Left colon (tissue), 2 donors: ENCODE data around the gene CEACAM19. TPM values are rescaled to one million over a fixed set of nuclear protein-coding genes. Genes with fewer than 3 reads are reported as not detected.

Experiments
- ATAC-seq: fragments of 200-7000 bp; cut with Tn5 transposase; one replicate; pipeline ENCODE4 v1.9.1; 2020; ENCODE audit warnings: mild to moderate bottlenecking, moderate library complexity
- DNase-seq, 2 donors: peaks; one replicate each; pipeline ENCODE4 v3.0.0-alpha.2; 2020
- intact Hi-C, 2 donors: fragments of 100-400 bp; cut with DNase I in 1 of 2; cut with micrococcal nuclease in 1 of 2; formaldehyde crosslinking; loops; one replicate each; pipeline versions ENCODE4 v1.11.2 to v1.14.0; 2022; cut with DNase I, micrococcal nuclease
- microRNA-seq, 2 donors: library from miRNA; unstranded; fragments of <30 nt; microRNA quantifications; one replicate each; pipeline versions ENCODE4 v1.1.0 to v1.2.0, GENCODE V29; 2020
- total RNA-seq, 2 donors: library from RNA; stranded (reverse); fragmentation: NEBNext Ultra II Directional; extraction: Animal tissue kit (Norgen Biotek cat#: 25700); gene quantifications; one replicate each; pipeline ENCODE4 v1.2.1, GENCODE V29; 2021
- donor health status: DM: no; HTN: no; CAD: no.
- donor health status: DM: yes; HTN: yes; CAD: no.

The CEACAM19 gene
- total RNA-seq, 2 donors from 2014 or later = 6.5 to 6.6 TPM

DNA sequence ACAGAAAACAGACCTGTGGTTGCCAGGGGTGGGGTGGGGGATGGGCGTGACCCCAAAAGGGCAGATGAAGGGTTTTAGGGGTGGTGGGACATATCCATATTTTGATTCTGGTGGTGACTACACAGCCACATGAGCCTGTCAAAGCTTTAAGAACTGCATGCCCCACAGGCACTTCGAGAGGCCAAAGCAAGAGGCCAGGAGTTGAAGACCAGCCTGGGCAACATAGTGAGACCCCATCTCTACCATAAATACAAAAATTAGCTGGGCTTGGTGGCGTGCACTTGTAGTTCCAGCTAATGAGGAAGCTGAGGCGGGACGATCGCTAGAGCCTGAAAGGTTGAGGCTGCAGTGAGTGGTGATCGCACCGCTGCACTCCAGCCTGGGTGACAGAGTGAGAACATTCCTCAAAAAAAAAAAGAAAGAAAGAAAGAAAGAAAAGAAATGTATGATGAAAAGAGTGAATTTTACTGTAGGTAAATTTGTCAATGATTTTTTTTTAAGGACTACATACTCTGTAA, 58.3 kb downstream of the CEACAM19 start:
- ATAC-seq = no peak
- no peak for DNase-seq
- intact Hi-C loops = loop anchor here in 1 of 2 donors (10.0 kb wide), 1 partner anchor 45 kb away; the partner anchor contains the start of gene CBLC

DNA sequence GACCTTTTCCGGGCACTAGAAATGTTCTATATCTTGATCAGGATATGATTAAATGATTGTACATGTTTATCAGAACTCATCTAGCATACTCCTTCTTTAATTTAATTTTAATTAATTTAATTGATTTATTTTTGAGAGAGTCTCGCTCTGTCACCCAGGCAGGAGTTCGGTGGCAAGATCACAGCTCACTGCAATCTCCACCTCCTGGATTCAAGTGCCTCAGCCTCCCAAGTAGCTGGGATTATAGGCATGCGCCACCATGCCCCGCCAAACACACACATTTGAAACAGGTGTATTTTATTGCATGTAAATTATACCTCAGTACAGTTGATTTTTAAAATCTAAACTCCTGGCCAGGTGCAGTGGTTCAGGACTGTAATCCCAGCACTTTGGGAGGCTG, 59.8 kb downstream of the CEACAM19 start:
- DNase-seq (peak in 1 of 2 donors; percentile 57), ATAC-seq (peak; percentile 75)
- intact Hi-C loops = no loop called here

DNA sequence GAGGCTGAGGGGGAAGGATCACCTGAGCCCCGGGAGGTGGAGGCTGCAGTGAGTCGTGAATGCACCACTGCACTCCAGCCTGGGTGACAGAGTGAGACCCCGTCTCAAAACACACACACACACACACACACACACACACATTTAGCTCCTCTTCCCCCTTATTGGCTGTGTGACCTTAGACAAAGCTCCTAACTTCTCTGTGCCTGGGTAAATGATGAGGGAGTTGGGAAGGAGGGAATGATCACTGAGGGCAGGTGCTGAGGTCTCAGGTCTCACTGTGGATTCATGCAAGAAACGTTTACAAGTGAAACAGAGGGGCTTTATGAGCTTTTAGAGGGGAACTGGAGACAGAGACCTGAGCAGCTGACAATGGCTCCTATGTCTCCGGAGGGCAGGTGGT, 60.3 kb downstream of the CEACAM19 start:
- ATAC-seq = no peak
- intact Hi-C loops = no loop called here
- no peak for DNase-seq

DNA sequence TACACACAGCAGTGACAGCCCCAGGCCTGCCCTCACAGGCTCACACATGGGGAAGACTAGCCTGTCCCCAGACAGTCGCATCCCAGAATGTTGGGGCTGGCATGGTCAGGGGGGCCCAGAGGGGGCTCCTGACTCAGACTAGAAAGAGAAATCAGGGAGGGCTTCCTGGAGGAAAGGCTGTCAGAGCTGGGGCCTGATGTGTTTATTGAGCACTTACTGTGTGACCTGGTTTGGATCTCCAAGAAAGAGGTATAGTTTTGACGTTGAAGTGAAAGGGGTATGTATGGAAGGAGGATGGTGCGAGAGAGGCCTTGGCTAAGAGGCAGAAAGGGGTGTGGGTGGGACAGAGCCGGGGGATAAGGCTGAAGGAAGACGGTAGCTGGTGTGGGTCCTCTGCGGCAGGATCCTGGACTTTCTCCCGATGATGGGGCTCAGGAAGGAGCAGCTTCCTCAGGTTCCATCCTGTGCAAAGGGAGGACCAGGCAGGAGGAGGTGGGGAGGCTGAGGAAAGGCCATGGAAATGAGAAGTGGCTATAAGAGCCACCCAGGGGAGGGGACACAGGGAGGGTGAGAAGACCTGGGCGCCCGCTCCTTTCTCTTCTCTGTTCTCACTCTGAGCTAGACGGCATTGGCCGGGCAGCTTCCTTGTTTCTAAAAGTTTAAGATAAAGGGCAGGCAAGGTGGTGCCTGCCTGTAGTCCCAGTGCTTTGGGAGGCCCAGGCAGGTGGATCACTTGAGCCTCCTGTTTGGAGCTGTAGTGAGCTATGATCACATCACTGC, 61.1 kb downstream of the CEACAM19 start:
- DNase-seq (peak in 1 of 2 donors; percentile 30), ATAC-seq (peak; percentile 13)
- intact Hi-C loops = no loop called here

Small RNAs within 50 kb of the gene (microRNA-seq; reads per million reads assigned to microRNA genes)
- 0 reads per million in 2 donors for gene MIR4531

Other genes with a start within 250 kb of the CEACAM19 start
- 1 to 10 TPM; 1.5 to 2.7 TPM for gene ZNF229, start 223.0 kb upstream of the CEACAM19 start, total RNA-seq
- 1 to 10 TPM; 6.1 to 7.5 TPM for gene ZNF180, start 171.0 kb upstream of the CEACAM19 start, total RNA-seq
- gene CEACAM20, start 141.8 kb upstream of the CEACAM19 start, total RNA-seq = under 1 TPM; 0.15 to 0.42 TPM
- gene IGSF23, start 57.9 kb upstream of the CEACAM19 start, total RNA-seq = not detected
- 10 to 100 TPM; 31.0 to 35.7 TPM for gene PVR, start 27.6 kb upstream of the CEACAM19 start, total RNA-seq
- gene CEACAM16, start 27.7 kb downstream of the CEACAM19 start, total RNA-seq = under 1 TPM in 1 of 2 donors, not detected in 1; 0.45 TPM
- gene BCL3, start 77.2 kb downstream of the CEACAM19 start, total RNA-seq = 100 to 1,000 TPM in 1 of 2 donors, 10 to 100 TPM in 1; 81.5 to 103 TPM
- 10 to 100 TPM; 79.1 to 84.4 TPM for gene CBLC, start 106.4 kb downstream of the CEACAM19 start, total RNA-seq
- 10 to 100 TPM; 21.4 to 21.7 TPM for gene BCAM, start 137.6 kb downstream of the CEACAM19 start, total RNA-seq
- gene NECTIN2, start 174.8 kb downstream of the CEACAM19 start, total RNA-seq = 100 to 1,000 TPM; 112 to 125 TPM
- gene TOMM40, start 219.8 kb downstream of the CEACAM19 start, total RNA-seq = 10 to 100 TPM; 48.7 to 80.0 TPM
- 10 to 100 TPM; 14.6 to 88.2 TPM for gene APOE, start 234.3 kb downstream of the CEACAM19 start, total RNA-seq
- gene APOC1, start 243.1 kb downstream of the CEACAM19 start, total RNA-seq = 10 to 100 TPM in 1 of 2 donors, 1 to 10 TPM in 1; 2.8 to 23.8 TPM